Measurements from ENCODE around the gene WDR1.

WDR1 gene

GRCh38 chr4:10072420-10073017 lies 44.1 kb downstream of the WDR1 start:
- no peak overlapping the region for H3K4me3 ChIP-seq (ENCODE audit: low read depth, low read length)
- H3K4me1 ChIP-seq (ENCODE audit: control insufficient read depth, insufficient read depth, low read length): no peaks in the 10 kb centered on the region
- peaks cover 74% of the 10 kb centered on the region for H3K36me3 ChIP-seq (ENCODE audit: control insufficient read depth, insufficient read depth, low read length)
- H3K27me3 ChIP-seq (ENCODE audit: control insufficient read depth, insufficient read depth, low read length): no peaks in the 10 kb centered on the region
- no peak overlapping the region for H3K27ac ChIP-seq (ENCODE audit: low read depth, low read length)
- no peak overlapping the region for H3K9ac ChIP-seq (ENCODE audit: low read length)
- H3K9me3 ChIP-seq (ENCODE audit: control insufficient read depth, insufficient read depth, low read depth, low read length): no peaks in the 10 kb centered on the region

GRCh38 chr4:10069075-10069642 lies 47.4 kb downstream of the WDR1 start:
- no peak overlapping the region for H3K4me3 ChIP-seq (ENCODE audit: low read depth, low read length)
- H3K36me3 ChIP-seq (ENCODE audit: control insufficient read depth, insufficient read depth, low read length): peaks cover 47% of the 10 kb centered on the region
- H3K9ac ChIP-seq (ENCODE audit: low read length): no peak overlapping the region
- H3K4me1 ChIP-seq (ENCODE audit: control insufficient read depth, insufficient read depth, low read length): no peaks in the 10 kb centered on the region; the same call in 1 of the 2 replicates
- no peaks in the 10 kb centered on the region for H3K27me3 ChIP-seq (ENCODE audit: control insufficient read depth, insufficient read depth, low read length)
- no peak overlapping the region for H3K27ac ChIP-seq (ENCODE audit: low read depth, low read length)
- H3K9me3 ChIP-seq (ENCODE audit: control insufficient read depth, insufficient read depth, low read depth, low read length): no peaks in the 10 kb centered on the region

GRCh38 chr4:10066670-10067651 lies 49.6 kb downstream of the WDR1 start:
- H3K27me3 ChIP-seq (ENCODE audit: control insufficient read depth, insufficient read depth, low read length): no peaks in the 10 kb centered on the region
- no peaks in the 10 kb centered on the region for H3K9me3 ChIP-seq (ENCODE audit: control insufficient read depth, insufficient read depth, low read depth, low read length)
- no peak overlapping the region for H3K4me3 ChIP-seq (ENCODE audit: low read depth, low read length)
- H3K27ac ChIP-seq (ENCODE audit: low read depth, low read length): no peak overlapping the region
- H3K4me1 ChIP-seq (ENCODE audit: control insufficient read depth, insufficient read depth, low read length): peaks cover 11% of the 10 kb centered on the region
- peaks cover 26% of the 10 kb centered on the region; the same call in 1 of the 2 replicates for H3K36me3 ChIP-seq (ENCODE audit: control insufficient read depth, insufficient read depth, low read length)
- no peak overlapping the region for H3K9ac ChIP-seq (ENCODE audit: low read length)

GRCh38 chr4:10066206-10066605 lies 50.4 kb downstream of the WDR1 start:
- Histone ChIP-seq H3K4me3 (ENCODE audit: low read depth, low read length) (no peak overlapping the region), H3K9me3 (ENCODE audit: control insufficient read depth, insufficient read depth, low read depth, low read length) (no peaks in the 10 kb centered on the region), H3K9ac (ENCODE audit: low read length) (no peak overlapping the region), H3K27ac (ENCODE audit: low read depth, low read length) (no peak overlapping the region), H3K36me3 (ENCODE audit: control insufficient read depth, insufficient read depth, low read length) (peaks cover 26% of the 10 kb centered on the region; the same call in 1 of the 2 replicates), H3K27me3 (ENCODE audit: control insufficient read depth, insufficient read depth, low read length) (no peaks in the 10 kb centered on the region), H3K4me1 (ENCODE audit: control insufficient read depth, insufficient read depth, low read length) (peaks cover 11% of the 10 kb centered on the region)

GRCh38 chr4:10063544-10064300 lies 52.9 kb downstream of the WDR1 start:
- Histone ChIP-seq H3K9ac (ENCODE audit: low read length) (no peak overlapping the region), H3K27me3 (ENCODE audit: control insufficient read depth, insufficient read depth, low read length) (no peaks in the 10 kb centered on the region), H3K4me1 (ENCODE audit: control insufficient read depth, insufficient read depth, low read length) (peaks cover 11% of the 10 kb centered on the region), H3K36me3 (ENCODE audit: control insufficient read depth, insufficient read depth, low read length) (peaks cover 16% of the 10 kb centered on the region; the same call in 1 of the 2 replicates), H3K27ac (ENCODE audit: low read depth, low read length) (no peak overlapping the region), H3K9me3 (ENCODE audit: control insufficient read depth, insufficient read depth, low read depth, low read length) (no peaks in the 10 kb centered on the region), H3K4me3 (ENCODE audit: low read depth, low read length) (no peak overlapping the region)

DNA sequence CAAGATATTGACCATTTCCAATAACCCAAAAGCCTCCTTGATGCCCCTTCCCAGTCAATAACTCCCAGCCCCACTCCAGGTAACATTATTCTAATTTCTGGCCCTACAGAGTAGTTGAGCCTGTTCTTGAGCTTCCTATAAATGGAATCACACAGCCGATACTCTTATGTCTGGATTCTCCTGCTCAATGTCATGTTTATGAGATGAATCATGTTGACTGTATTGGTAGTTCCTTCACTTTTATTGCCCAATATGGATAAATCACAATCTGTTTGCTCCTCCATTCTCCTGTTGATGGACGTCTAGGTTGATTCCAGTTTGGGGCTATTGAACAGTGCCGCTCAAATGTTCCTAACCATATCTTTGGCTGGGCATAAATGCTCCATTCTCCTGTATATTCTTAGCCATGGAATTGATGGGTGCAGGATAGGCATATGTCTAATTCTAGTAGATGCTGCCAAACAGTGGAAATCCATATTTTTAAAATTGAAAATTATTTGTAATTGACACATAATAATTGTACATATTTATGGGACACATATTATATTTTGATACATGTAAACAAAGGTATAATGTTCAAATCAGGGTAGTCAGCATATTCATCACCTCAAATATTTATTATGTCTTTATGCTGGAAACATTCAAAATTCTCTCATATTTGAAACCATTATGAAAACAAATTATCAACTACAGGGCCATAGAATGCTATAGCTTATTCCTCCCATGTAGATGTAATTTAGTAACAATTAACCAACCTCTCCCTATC lies 54.8 kb downstream of the WDR1 start:
- H3K27me3 ChIP-seq (ENCODE audit: control insufficient read depth, insufficient read depth, low read length): no peaks in the 10 kb centered on the region
- H3K36me3 ChIP-seq (ENCODE audit: control insufficient read depth, insufficient read depth, low read length): no peaks in the 10 kb centered on the region; the same call in 1 of the 2 replicates
- H3K4me1 ChIP-seq (ENCODE audit: control insufficient read depth, insufficient read depth, low read length): peaks cover 11% of the 10 kb centered on the region
- H3K27ac ChIP-seq (ENCODE audit: low read depth, low read length): no peak overlapping the region
- H3K9ac ChIP-seq (ENCODE audit: low read length): no peak overlapping the region
- no peaks in the 10 kb centered on the region for H3K9me3 ChIP-seq (ENCODE audit: control insufficient read depth, insufficient read depth, low read depth, low read length)
- H3K4me3 ChIP-seq (ENCODE audit: low read depth, low read length): no peak overlapping the region

DNA sequence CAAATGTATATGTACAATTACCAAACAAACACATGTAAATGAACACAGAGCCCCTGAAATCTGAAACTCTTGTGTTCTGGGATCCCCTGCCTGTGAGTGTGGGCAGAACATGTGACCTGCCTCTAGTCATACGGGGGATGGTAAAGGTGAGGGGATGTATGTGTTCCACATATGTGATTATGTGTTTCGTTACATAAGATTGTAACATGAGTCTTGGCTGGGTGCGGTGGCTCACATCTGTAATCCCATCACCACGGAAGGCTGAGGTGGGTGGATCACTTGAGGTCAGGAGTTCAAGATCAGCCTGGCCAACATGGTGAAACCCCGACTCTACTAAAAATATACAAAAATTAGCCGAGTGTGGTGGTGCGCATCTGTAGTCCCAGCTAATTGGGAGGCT lies 58.2 kb downstream of the WDR1 start:
- Histone ChIP-seq H3K4me1 (ENCODE audit: control insufficient read depth, insufficient read depth, low read length) (peaks cover 4% of the 10 kb centered on the region), H3K27ac (ENCODE audit: low read depth, low read length) (no peak overlapping the region), H3K4me3 (ENCODE audit: low read depth, low read length) (no peak overlapping the region), H3K27me3 (ENCODE audit: control insufficient read depth, insufficient read depth, low read length) (no peaks in the 10 kb centered on the region), H3K36me3 (ENCODE audit: control insufficient read depth, insufficient read depth, low read length) (no peaks in the 10 kb centered on the region), H3K9me3 (ENCODE audit: control insufficient read depth, insufficient read depth, low read depth, low read length) (no peaks in the 10 kb centered on the region), H3K9ac (ENCODE audit: low read length) (no peak overlapping the region)

DNA sequence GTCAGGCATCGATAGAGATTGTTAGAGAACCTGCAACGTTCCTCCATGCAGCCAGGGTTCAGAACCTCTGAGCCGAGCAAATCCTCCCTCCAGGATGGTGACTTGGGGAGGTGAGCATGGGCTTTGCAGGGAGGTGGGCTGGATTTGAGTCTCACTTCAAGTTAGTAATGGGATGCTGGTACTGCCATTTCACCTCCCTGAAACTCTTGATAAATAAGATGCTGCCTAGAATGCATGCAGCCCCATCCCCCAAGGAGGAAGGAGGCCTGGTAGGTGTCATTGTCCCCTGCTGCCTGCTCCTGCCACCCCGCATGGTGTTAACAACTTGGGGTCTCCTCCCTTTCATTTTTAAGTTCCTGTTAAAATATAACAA lies 59.6 kb downstream of the WDR1 start:
- Histone ChIP-seq H3K9ac (ENCODE audit: low read length) (no peak overlapping the region), H3K9me3 (ENCODE audit: control insufficient read depth, insufficient read depth, low read depth, low read length) (no peaks in the 10 kb centered on the region), H3K4me1 (ENCODE audit: control insufficient read depth, insufficient read depth, low read length) (no peaks in the 10 kb centered on the region), H3K36me3 (ENCODE audit: control insufficient read depth, insufficient read depth, low read length) (no peaks in the 10 kb centered on the region), H3K27ac (ENCODE audit: low read depth, low read length) (no peak overlapping the region), H3K4me3 (ENCODE audit: low read depth, low read length) (no peak overlapping the region), H3K27me3 (ENCODE audit: control insufficient read depth, insufficient read depth, low read length) (no peaks in the 10 kb centered on the region)

- no peak overlapping the region for H3K9ac ChIP-seq (ENCODE audit: low read length)
- no peak overlapping the region for H3K4me3 ChIP-seq (ENCODE audit: low read depth, low read length)
- H3K27ac ChIP-seq (ENCODE audit: low read depth, low read length): no peak overlapping the region
- H3K36me3 ChIP-seq (ENCODE audit: control insufficient read depth, insufficient read depth, low read length): no peaks in the 10 kb centered on the region
- H3K27me3 ChIP-seq (ENCODE audit: control insufficient read depth, insufficient read depth, low read length): no peaks in the 10 kb centered on the region
- H3K4me1 ChIP-seq (ENCODE audit: control insufficient read depth, insufficient read depth, low read length): no peaks in the 10 kb centered on the region
- H3K9me3 ChIP-seq (ENCODE audit: control insufficient read depth, insufficient read depth, low read depth, low read length): no peaks in the 10 kb centered on the region
Measured at GRCh38 chr4:10056334-10057022, 60.1 kb downstream of the WDR1 start.

- no peaks in the 10 kb centered on the region for H3K27me3 ChIP-seq (ENCODE audit: control insufficient read depth, insufficient read depth, low read length)
- no peaks in the 10 kb centered on the region for H3K9me3 ChIP-seq (ENCODE audit: control insufficient read depth, insufficient read depth, low read depth, low read length)
- no peak overlapping the region for H3K9ac ChIP-seq (ENCODE audit: low read length)
- H3K36me3 ChIP-seq (ENCODE audit: control insufficient read depth, insufficient read depth, low read length): no peaks in the 10 kb centered on the region
- no peaks in the 10 kb centered on the region for H3K4me1 ChIP-seq (ENCODE audit: control insufficient read depth, insufficient read depth, low read length)
- no peak overlapping the region for H3K4me3 ChIP-seq (ENCODE audit: low read depth, low read length)
- H3K27ac ChIP-seq (ENCODE audit: low read depth, low read length): no peak overlapping the region
Measured at GRCh38 chr4:10055871-10056270, 60.7 kb downstream of the WDR1 start.

Data from HUES6 (cell line).